Activated naive CD8-positive, alpha-beta T cell treated with anti-CD3 and anti-CD28 coated beads, Interleukin-2, amount 10 ng/mL, durations not matched to agents 7 days and 5 days (primary cell): ENCODE data around the gene AAGAB. TPM values are rescaled to one million over a fixed set of nuclear protein-coding genes. Genes with fewer than 3 reads are reported as not detected.
"Not testable (repeated sequence)": the region's sequence is repeated elsewhere in the genome, so short reads cannot be mapped to it uniquely, and the experiment has no call there.

Experiments
- ATAC-seq: fragments of 150-1000 bp; cut with Tn5 transposase; one replicate; pipeline ENCODE4 v1.10.0; 2021; ENCODE audit warnings: low read depth, moderate library complexity
- POLR2A ChIA-PET: fragments of 350-600 bp; sonication (Branson Sonifier 250); formaldehyde crosslinking; loops from one replicate; lab custom pipeline; 2021; ENCODE audit warnings: antibody characterized with exemption; lab: Charles Lee
- DNase-seq: peaks from one replicate; pipeline ENCODE4 v3.0.0; 2021
- H3K27ac Mint-ChIP-seq: one replicate; pipeline ENCODE4 v1.8.0; 2022; ENCODE audit warnings: mild to moderate bottlenecking, mixed read lengths
- H3K27me3 Mint-ChIP-seq: one replicate; pipeline ENCODE4 v1.8.0; 2022; ENCODE audit warnings: mild to moderate bottlenecking, moderate library complexity, mixed read lengths
- H3K36me3 Mint-ChIP-seq: one replicate; pipeline ENCODE4 v1.8.0; 2021; ENCODE audit warnings: mild to moderate bottlenecking, mixed read lengths
- H3K4me1 Mint-ChIP-seq: one replicate; pipeline ENCODE4 v1.8.0; 2021; ENCODE audit warnings: mixed read lengths
- H3K4me3 Mint-ChIP-seq: one replicate; pipeline ENCODE4 v1.8.0; 2022; ENCODE audit warnings: mild to moderate bottlenecking, moderate library complexity, mixed read lengths
- H3K9me3 Mint-ChIP-seq: one replicate; pipeline ENCODE4 v1.8.0; 2021; ENCODE audit warnings: mixed read lengths
- total RNA-seq, 2 experiments: library from RNA; stranded (reverse); gene quantifications; one replicate each; pipeline ENCODE4 v1.2.3, GENCODE V29; 2021

The AAGAB gene
- total RNA-seq, 2 experiments from 2014 or later, result 39.3 to 40.4 TPM

GRCh38 chr15:67164811-67165253, 89.6 kb downstream of the AAGAB start:
- no peak for ATAC-seq
- Mint-ChIP-seq H3K36me3 (no peaks in the 10 kb centered on the region), H3K27me3 (no peaks in the 10 kb centered on the region), H3K9me3 (no peaks in the 10 kb centered on the region), H3K4me3 (no peak overlapping the region), H3K27ac (no peak overlapping the region), H3K4me1 (peaks cover 3% of the 10 kb centered on the region)
- POLR2A ChIA-PET, result no interaction called here
- no peak for DNase-seq

- Mint-ChIP-seq H3K4me1 (no peaks in the 10 kb centered on the region), H3K27ac (no peak overlapping the region), H3K9me3 (no peaks in the 10 kb centered on the region), H3K4me3 (no peak overlapping the region), H3K36me3 (no peaks in the 10 kb centered on the region), H3K27me3 (no peaks in the 10 kb centered on the region)
- ATAC-seq, result no peak
- POLR2A ChIA-PET, result no interaction called here
- no peak for DNase-seq
Measured at GRCh38 chr15:67164401-67164791, 90.1 kb downstream of the AAGAB start.

- Mint-ChIP-seq H3K27me3 (no peaks in the 10 kb centered on the region), H3K4me3 (no peak overlapping the region), H3K4me1 (no peaks in the 10 kb centered on the region), H3K9me3 (no peaks in the 10 kb centered on the region), H3K27ac (no peak overlapping the region), H3K36me3 (no peaks in the 10 kb centered on the region)
- DNase-seq (no peak), ATAC-seq (no peak)
- POLR2A ChIA-PET, result no interaction called here
Measured at GRCh38 chr15:67163180-67163579, 91.3 kb downstream of the AAGAB start.

- peaks cover 4% of the 10 kb centered on the region for H3K36me3 Mint-ChIP-seq
- H3K4me1 Mint-ChIP-seq, result peaks cover 10% of the 10 kb centered on the region
- H3K9me3 Mint-ChIP-seq, result no peaks in the 10 kb centered on the region
- no peak overlapping the region for H3K27ac Mint-ChIP-seq
- POLR2A ChIA-PET, result no interaction called here
- DNase-seq (no peak), ATAC-seq (no peak)
- no peaks in the 10 kb centered on the region for H3K27me3 Mint-ChIP-seq
- no peak overlapping the region for H3K4me3 Mint-ChIP-seq
Measured at GRCh38 chr15:67161881-67162280, 92.6 kb downstream of the AAGAB start.

GRCh38 chr15:67161412-67161811, 93.0 kb downstream of the AAGAB start:
- Mint-ChIP-seq H3K27me3 (no peaks in the 10 kb centered on the region), H3K27ac (no peak overlapping the region), H3K9me3 (no peaks in the 10 kb centered on the region), H3K4me3 (no peak overlapping the region), H3K36me3 (peaks cover 4% of the 10 kb centered on the region), H3K4me1 (peaks cover 12% of the 10 kb centered on the region)
- no peak for DNase-seq
- POLR2A ChIA-PET, result no interaction called here
- ATAC-seq, result no peak

- Mint-ChIP-seq H3K27me3 (no peaks in the 10 kb centered on the region), H3K27ac (peak overlapping the region; percentile 49), H3K4me1 (peaks cover 20% of the 10 kb centered on the region), H3K4me3 (no peak overlapping the region), H3K9me3 (no peaks in the 10 kb centered on the region), H3K36me3 (peaks cover 11% of the 10 kb centered on the region)
- ATAC-seq (no peak), DNase-seq (no peak)
- POLR2A ChIA-PET, result no interaction called here
Measured at GRCh38 chr15:67158367-67158766, 96.1 kb downstream of the AAGAB start.

- no peak overlapping the region for H3K4me3 Mint-ChIP-seq
- H3K27ac Mint-ChIP-seq, result no peak overlapping the region
- ATAC-seq, result no peak
Measured at GRCh38 chr15:67157521-67158252, 96.8 kb downstream of the AAGAB start.

GRCh38 chr15:67156834-67157233, 97.6 kb downstream of the AAGAB start:
- Mint-ChIP-seq H3K27ac (peak overlapping the region; percentile 38), H3K9me3 (no peaks in the 10 kb centered on the region), H3K27me3 (no peaks in the 10 kb centered on the region), H3K4me3 (no peak overlapping the region), H3K36me3 (peaks cover 11% of the 10 kb centered on the region), H3K4me1 (peaks cover 20% of the 10 kb centered on the region)
- ATAC-seq (no peak), DNase-seq (no peak)
- POLR2A ChIA-PET, result no interaction called here

More at GRCh38 chr15:67157521-67158252, 96.8 kb downstream of the AAGAB start:
- Mint-ChIP-seq H3K36me3 (peaks cover 11% of the 10 kb centered on the region), H3K4me1 (peaks cover 20% of the 10 kb centered on the region), H3K27me3 (no peaks in the 10 kb centered on the region), H3K9me3 (no peaks in the 10 kb centered on the region)
- no peak for DNase-seq
- POLR2A ChIA-PET, result no interaction called here

- POLR2A ChIA-PET, result no interaction called here
- H3K27ac Mint-ChIP-seq, result no peak overlapping the region
- peaks cover 20% of the 10 kb centered on the region for H3K4me1 Mint-ChIP-seq
- DNase-seq (no peak), ATAC-seq (no peak)
- H3K4me3 Mint-ChIP-seq, result no peak overlapping the region
- H3K27me3 Mint-ChIP-seq, result no peaks in the 10 kb centered on the region
- peaks cover 11% of the 10 kb centered on the region for H3K36me3 Mint-ChIP-seq
- no peaks in the 10 kb centered on the region for H3K9me3 Mint-ChIP-seq
Measured at GRCh38 chr15:67156426-67156825, 98.0 kb downstream of the AAGAB start.

GRCh38 chr15:67154249-67154648, 100.2 kb downstream of the AAGAB start:
- Mint-ChIP-seq H3K27me3 (no peaks in the 10 kb centered on the region), H3K9me3 (no peaks in the 10 kb centered on the region), H3K4me1 (peaks cover 29% of the 10 kb centered on the region), H3K27ac (no peak overlapping the region), H3K4me3 (no peak overlapping the region), H3K36me3 (peaks cover 11% of the 10 kb centered on the region)
- ATAC-seq (no peak), DNase-seq (no peak)
- POLR2A ChIA-PET, result no interaction called here

- H3K4me3 Mint-ChIP-seq, H3K27me3 Mint-ChIP-seq, H3K9me3 Mint-ChIP-seq, ATAC-seq, DNase-seq, H3K27ac Mint-ChIP-seq, POLR2A ChIA-PET: not testable (repeated sequence)
- Mint-ChIP-seq H3K36me3 (peaks cover 11% of the 10 kb centered on the region), H3K4me1 (peaks cover 39% of the 10 kb centered on the region)
Measured at GRCh38 chr15:67153044-67153443, 101.4 kb downstream of the AAGAB start.

GRCh38 chr15:67152429-67152828, 102.0 kb downstream of the AAGAB start:
- POLR2A ChIA-PET, result no interaction called here
- H3K4me3 Mint-ChIP-seq, result no peak overlapping the region
- no peak for DNase-seq
- H3K36me3 Mint-ChIP-seq, result peaks cover 9% of the 10 kb centered on the region
- H3K27me3 Mint-ChIP-seq, result no peaks in the 10 kb centered on the region
- no peak for ATAC-seq
- H3K4me1 Mint-ChIP-seq, result peaks cover 39% of the 10 kb centered on the region
- H3K27ac Mint-ChIP-seq, result no peak overlapping the region
- no peaks in the 10 kb centered on the region for H3K9me3 Mint-ChIP-seq
